Measurements from ENCODE around the gene NISCH.

GRCh38 chr3:52479877-52480575 is 24.6 kb downstream of the NISCH start:
- TF ChIP-seq EZH2phosphoT487 (IDR thresholded peaks at IDR 0.05; ENCODE audit: low read depth) (no peak), CTCF (IDR thresholded peaks at IDR 0.05; ENCODE audit: low read depth, low read length) (no peak)

Data from OCI-LY3 (cell line).